H1 (cell line): ENCODE measurements around the gene OAT. TPM values are rescaled to one million over a fixed set of nuclear protein-coding genes. Genes with fewer than 3 reads are reported as not detected.

ENCODE experiments used
- CTCF ChIA-PET: fragments of 300-600 bp; sonication (Branson Sonifier 250); formaldehyde crosslinking; loops from one replicate; lab custom pipeline; 2021; ENCODE audit not compliant: partially characterized antibody; lab: Charles Lee
- POLR2A ChIA-PET: fragments of 300-600 bp; sonication (Branson Sonifier 250); formaldehyde crosslinking; loops from one replicate; lab custom pipeline; 2021; ENCODE audit warnings: inconsistent platforms; ENCODE audit not compliant: partially characterized antibody; lab: Charles Lee
- DNase-seq, 2 experiments: peaks; one replicate each; pipeline versions ENCODE4 v3.0.0 to v3.0.0-alpha.2; 2010 to 2022; ENCODE audit warnings: low spot score in 2 of 2, low read depth in 1 of 2, mixed read lengths in 1 of 2
- FAIRE-seq: peaks from 2 replicates; lab custom pipeline; 2011; peaks lifted over from hg19 to GRCh38; lab: Jason Lieb, UNC
- H2AFZ ChIP-seq: 2 replicates; pipeline ENCODE4 v1.8.1; 2012; ENCODE audit warnings: low read length, inconsistent platforms
- H2AK5ac ChIP-seq: 2 replicates; pipeline ENCODE4 v1.6.1; 2013; ENCODE audit warnings: low read depth, low read length
- H2BK120ac ChIP-seq: replicated peaks from 2 replicates; pipeline ENCODE3; 2013; ENCODE audit warnings: low read depth, low read length, inconsistent platforms
- H2BK12ac ChIP-seq: 2 replicates; pipeline ENCODE4 v1.6.1; 2013; ENCODE audit warnings: low read depth, low read length
- H2BK15ac ChIP-seq: 2 replicates; pipeline ENCODE4 v1.6.1; 2013; ENCODE audit warnings: low read length
- H2BK20ac ChIP-seq: 2 replicates; pipeline ENCODE4 v1.6.1; 2013; ENCODE audit warnings: low read length
- H2BK5ac ChIP-seq: 2 replicates; pipeline ENCODE4 v1.6.1; 2013; ENCODE audit warnings: low read depth, low read length
- H3K14ac ChIP-seq: 2 replicates; pipeline ENCODE4 v1.6.1; 2013; ENCODE audit warnings: inconsistent platforms; ENCODE audit not compliant: insufficient read length
- H3K18ac ChIP-seq: 2 replicates; pipeline ENCODE4 v1.6.1; 2013; ENCODE audit warnings: low read length; ENCODE audit errors: extremely low read depth
- H3K23ac ChIP-seq: 2 replicates; pipeline ENCODE4 v1.6.1; 2013; ENCODE audit warnings: inconsistent platforms; ENCODE audit not compliant: insufficient read length
- H3K23me2 ChIP-seq: 2 replicates; pipeline ENCODE4 v1.6.1; 2013; ENCODE audit warnings: low read depth, low read length
- H3K27ac ChIP-seq: 2 replicates; pipeline ENCODE4 v1.6.1; 2011; ENCODE audit warnings: low read depth, low read length, inconsistent platforms
- H3K27me3 ChIP-seq, 4 experiments: replicated peaks in 1 of 4; 1 replicate in 1 of 4; 2 replicates in 3 of 4; pipeline versions ENCODE4 v1.6.1 to v1.8.1; 2011 to 2013; ENCODE audit warnings: low read length in 3 of 4, mild to moderate bottlenecking in 3 of 4, inconsistent platforms in 2 of 4, mixed read lengths in 2 of 4, moderate library complexity in 1 of 4; ENCODE audit not compliant: control insufficient read depth in 3 of 4, insufficient read depth in 3 of 4; ENCODE audit errors: extremely low read depth in 1 of 4
- H3K36me3 ChIP-seq, 4 experiments: 2 replicates each; pipeline versions ENCODE4 v1.6.1 to v1.8.1; 2011 to 2013; ENCODE audit warnings: mild to moderate bottlenecking in 4 of 4, low read length in 3 of 4, moderate library complexity in 2 of 4, control low read depth in 1 of 4, inconsistent platforms in 1 of 4; ENCODE audit not compliant: insufficient read depth in 4 of 4, control insufficient read depth in 2 of 4
- H3K4ac ChIP-seq: replicated peaks from 2 replicates; pipeline ENCODE3; 2013; ENCODE audit warnings: low read length, low read depth, mixed read lengths, inconsistent platforms; ENCODE audit not compliant: insufficient read length
- H3K4me1 ChIP-seq, 4 experiments: replicated peaks in 1 of 4; 1 replicate in 1 of 4; 2 replicates in 3 of 4; pipeline versions ENCODE4 v1.6.1 to v1.8.1; 2011 to 2013; ENCODE audit warnings: low read length in 3 of 4, inconsistent platforms in 2 of 4, mixed read lengths in 1 of 4; ENCODE audit not compliant: insufficient read depth in 4 of 4, control insufficient read depth in 3 of 4
- H3K4me2 ChIP-seq, 2 experiments: 2 replicates each; pipeline versions ENCODE4 v1.6.1 to v1.8.1; 2011 to 2013; ENCODE audit warnings: low read depth in 2 of 2, low read length in 2 of 2, control low read depth in 1 of 2, inconsistent platforms in 1 of 2, mild to moderate bottlenecking in 1 of 2; ENCODE audit not compliant: insufficient read depth in 1 of 2
- H3K4me3 ChIP-seq, 4 experiments: fragments of 200-600, 300-600 bp in 1 of 4; sonication (generic), shearing (Covaris generic), sonication (Bioruptor Twin) in 1 of 4; 2 replicates each; pipeline versions ENCODE4 v1.5.1 to v1.8.1; 2011 to 2016; ENCODE audit warnings: low read length in 4 of 4, low read depth in 3 of 4, control low read depth in 2 of 4, inconsistent platforms in 2 of 4, mild to moderate bottlenecking in 2 of 4, mixed read lengths in 1 of 4, moderate library complexity in 1 of 4; ENCODE audit not compliant: insufficient read depth in 2 of 4; ENCODE audit errors: extremely low read depth in 1 of 4
- H3K56ac ChIP-seq: replicated peaks from 2 replicates; pipeline ENCODE3; 2013; ENCODE audit warnings: low read depth, mild to moderate bottlenecking, mixed read lengths, low read length, inconsistent platforms; ENCODE audit not compliant: insufficient read length
- H3K79me1 ChIP-seq: 2 replicates; pipeline ENCODE4 v1.6.1; 2013; ENCODE audit warnings: low read depth, low read length, control low read depth
- H3K79me2 ChIP-seq, 2 experiments: 2 replicates each; pipeline versions ENCODE4 v1.6.1 to v1.8.1; 2012 to 2013; ENCODE audit warnings: low read length in 2 of 2, mild to moderate bottlenecking in 2 of 2, inconsistent platforms in 1 of 2; ENCODE audit not compliant: insufficient read depth in 2 of 2, control insufficient read depth in 1 of 2
- H3K9ac ChIP-seq, 4 experiments: replicated peaks in 1 of 4; 1 replicate in 1 of 4; 2 replicates in 3 of 4; pipeline versions ENCODE4 v1.6.1 to v1.8.1; 2011 to 2013; ENCODE audit warnings: low read depth in 3 of 4, low read length in 3 of 4, control low read depth in 2 of 4, mild to moderate bottlenecking in 2 of 4, moderate library complexity in 2 of 4, inconsistent platforms in 1 of 4; ENCODE audit errors: extremely low read depth in 1 of 4
- H3K9me3 ChIP-seq, 2 experiments: 2 replicates each; pipeline versions ENCODE4 v1.6.1 to v1.8.1; 2012 to 2013; ENCODE audit warnings: mild to moderate bottlenecking in 2 of 2, moderate library complexity in 2 of 2, control low read depth in 1 of 2, inconsistent platforms in 1 of 2, low read depth in 1 of 2, low read length in 1 of 2, mixed read lengths in 1 of 2; ENCODE audit not compliant: insufficient read depth in 2 of 2
- H4K20me1 ChIP-seq, 2 experiments: replicated peaks in 1 of 2; 2 replicates each; pipeline versions ENCODE3 to v1.8.1; 2011 to 2013; ENCODE audit warnings: inconsistent platforms in 2 of 2, low read length in 2 of 2, mild to moderate bottlenecking in 1 of 2; ENCODE audit not compliant: insufficient read depth in 2 of 2, control insufficient read depth in 1 of 2
- H4K5ac ChIP-seq: 2 replicates; pipeline ENCODE4 v1.6.1; 2013; ENCODE audit warnings: low read length, low read depth, mixed read lengths, inconsistent platforms; ENCODE audit not compliant: insufficient read length
- H4K8ac ChIP-seq: 2 replicates; pipeline ENCODE4 v1.8.0; 2013; ENCODE audit warnings: mild to moderate bottlenecking, moderate library complexity, low read length, inconsistent platforms; ENCODE audit not compliant: insufficient read depth; ENCODE audit errors: extremely low read depth
- H4K91ac ChIP-seq: replicated peaks from 2 replicates; pipeline ENCODE3; 2013; ENCODE audit warnings: low read length, mixed read lengths, inconsistent platforms; ENCODE audit not compliant: insufficient read length
- CBX8 ChIP-seq: fragments of 300-800, 300-1000 bp; sonication (generic); IDR thresholded peaks from 2 replicates; pipeline ENCODE4 v1.7.1; 2016; ENCODE audit warnings: low read depth, low read length, borderline replicate concordance
- CHD2 ChIP-seq: IDR thresholded peaks from 2 replicates; pipeline ENCODE4 v1.6.1; 2012; ENCODE audit warnings: low read length, improper control_type of control experiment
- CREB1 ChIP-seq: IDR thresholded peaks from 2 replicates; pipeline ENCODE4 v1.6.1; 2012; ENCODE audit warnings: inconsistent platforms
- EZH2 ChIP-seq: fragments of 200-600 bp; sonication (generic); IDR thresholded peaks from 2 replicates; pipeline ENCODE4 v1.7.1; 2012; ENCODE audit warnings: low read depth, mild to moderate bottlenecking, moderate library complexity, low read length, inconsistent platforms; ENCODE audit not compliant: severe bottlenecking
- KDM5A ChIP-seq: fragments of 200-600 bp; IDR thresholded peaks from 2 replicates; pipeline ENCODE4 v1.7.1; 2012; ENCODE audit warnings: mild to moderate bottlenecking, low read length, inconsistent platforms, mixed read lengths
- ZNF274 ChIP-seq: IDR thresholded peaks from 2 replicates; pipeline ENCODE4 v1.7.0; 2012; ENCODE audit warnings: low read length, borderline replicate concordance; ENCODE audit errors: extremely low read depth
- WGBS, 2 experiments: shearing (Covaris generic) in 1 of 2; methylation state at CpG; one replicate each; pipeline versions ENCODE4 v1.1.6 to v1.1.7; 2013 to 2015; ENCODE audit warnings: low lambda C conversion rate in 2 of 2, mixed read lengths in 2 of 2, inconsistent platforms in 1 of 2, low coverage in 1 of 2, missing lambda C conversion rate in 1 of 2; ENCODE audit not compliant: insufficient replicate concordance in 2 of 2, insufficient coverage in 1 of 2, insufficient read length in 1 of 2; ENCODE audit errors: extremely low coverage in 1 of 2, missing lambda C conversion rate in 1 of 2; 5-methylcytosine and 5-hydroxymethylcytosine counted together
- polyA plus RNA-seq, 7 experiments: library from polyadenylated mRNA; depleted of rRNA in 3 of 7; stranded (reverse) in 5 of 7; unstranded in 2 of 7; fragments of >200 nt in 5 of 7; fragments of 200-250 nt in 2 of 7; gene quantifications; 1 replicate in 5 of 7; 2 replicates in 1 of 7; 4 replicates in 1 of 7; pipeline versions ENCODE4 v1.2.1 to v1.2.3, GENCODE V29; 2011 to 2013; ENCODE audit warnings: missing spikeins in 2 of 7, mixed read lengths in 2 of 7
- total RNA-seq: library from RNA; stranded (reverse); fragmentation: NEBNext Ultra II Directional; extraction: Animal tissue kit (Norgen Biotek cat#: 25700); gene quantifications from 2 replicates; pipeline ENCODE4 v1.2.1, GENCODE V29; 2021

The OAT gene
- total and polyA plus RNA-seq, 2 of the 8 experiments (the other 6 are each of a cell fraction or from before 2014, with no cell fraction given), result 67.8 to 121 TPM

GRCh38 chr10:124407456-124407855, 11.3 kb downstream of the OAT start:
- Histone ChIP-seq H3K14ac (no peak overlapping the region), H3K23ac (no peak overlapping the region), H2BK12ac (no peak overlapping the region), H3K9me3 (no peaks in the 10 kb centered on the region), H3K27me3 (no peaks in the 10 kb centered on the region), H3K4me2 (no peak overlapping the region), H3K9ac (no peak overlapping the region), H3K4me3 (no peak overlapping the region), H3K36me3 (peaks cover 2 to 42% (median 15%) of the 10 kb centered on the region in 4 experiments), H4K5ac (no peak overlapping the region)
- DNase-seq, result no peak
- CTCF ChIA-PET, result no interaction called here
- TF ChIP-seq CBX8 (no peak), EZH2 (no peak), CHD2 (no peak), CREB1 (no peak), KDM5A (no peak), ZNF274 (no peak)
- TF ChIP-seq, all 59 proteins: peak for 0
- POLR2A ChIA-PET, result interaction anchor here (4.8 kb wide), 1 partner anchor 11 kb away, joined by 22 read pairs; the partner anchor contains the start of gene OAT
- H2BK15ac ChIP-seq, result no peak overlapping the region
- no peak overlapping the region for H2AFZ ChIP-seq
- H3K4me1 ChIP-seq, result no peaks in the 10 kb centered on the region
- H3K4ac ChIP-seq, result no peak overlapping the region
- no peak overlapping the region for H2BK120ac ChIP-seq
- H4K20me1 ChIP-seq, result peaks cover 0 to 2% of the 10 kb centered on the region in 2 experiments
- H4K8ac ChIP-seq, result no peak overlapping the region
- H3K79me2 ChIP-seq, result peaks cover 0 to 7% of the 10 kb centered on the region in 2 experiments; a peak in 1 of 4 replicates
- no peak overlapping the region for H2AK5ac ChIP-seq
- H3K18ac ChIP-seq, result no peak overlapping the region
- 94% methylated on average over 2 of the region's 2 CpGs; no CpG with 5 or more reads in 1 of the 2 experiments for WGBS, 2 experiments
- no peak overlapping the region for H4K91ac ChIP-seq
- no peak overlapping the region for H2BK20ac ChIP-seq
- no peak overlapping the region for H3K56ac ChIP-seq
- H2BK5ac ChIP-seq, result no peak overlapping the region
- H3K79me1 ChIP-seq, result no peaks in the 10 kb centered on the region
- H3K27ac ChIP-seq, result no peak overlapping the region
- FAIRE-seq, result no peak
- no peaks in the 10 kb centered on the region for H3K23me2 ChIP-seq
